ENCODE measurements around the gene SLCO3A1.

DNA sequence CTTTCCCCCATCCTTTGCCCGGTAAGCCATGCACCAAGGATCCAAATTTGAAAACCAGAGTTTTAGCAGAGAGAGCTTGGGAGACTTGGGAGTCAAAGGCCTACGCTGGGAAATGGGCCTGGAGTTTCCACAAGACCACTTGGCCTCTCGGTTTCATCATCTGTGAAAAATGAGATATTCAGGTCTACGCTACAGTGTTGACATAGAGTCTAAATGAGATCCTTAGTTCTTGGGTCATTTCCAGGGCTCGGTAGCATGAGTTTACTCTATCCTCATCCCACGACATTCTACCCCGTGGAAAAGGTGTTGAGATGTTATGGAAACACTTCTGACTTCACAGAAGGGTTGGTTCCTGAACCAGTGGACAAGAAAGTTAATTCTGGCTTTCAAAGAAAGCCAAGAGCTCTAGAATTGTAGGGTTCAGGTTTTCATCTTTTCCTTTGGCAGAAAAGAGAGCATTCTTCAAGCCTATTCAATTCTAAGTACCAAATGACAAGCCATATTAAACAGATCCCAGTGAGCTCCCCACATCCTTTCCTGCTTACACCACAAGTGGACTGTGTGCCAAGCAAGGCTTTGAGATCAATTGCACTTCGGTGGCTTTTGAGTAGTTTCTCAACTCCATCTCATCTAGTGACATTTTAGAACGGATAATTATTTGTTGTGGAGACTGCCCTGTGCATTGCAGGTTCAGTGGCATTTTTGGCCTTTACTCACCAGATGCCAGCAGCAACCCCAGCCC lies 219.7 kb downstream of the SLCO3A1 start:
- TF ChIP-seq CTCF (IDR thresholded peaks at IDR 0.05) (no peak), ZNF423 (CRISPR knock-in tag; IDR thresholded peaks at IDR 0.05) (no peak), IRF2 (CRISPR knock-in tag; IDR thresholded peaks at IDR 0.05; ENCODE audit: borderline replicate concordance, low read depth) (no peak), TP53 (CRISPR knock-in tag; IDR thresholded peaks at IDR 0.05) (no peak)
- TF ChIP-seq, protein P1, sequence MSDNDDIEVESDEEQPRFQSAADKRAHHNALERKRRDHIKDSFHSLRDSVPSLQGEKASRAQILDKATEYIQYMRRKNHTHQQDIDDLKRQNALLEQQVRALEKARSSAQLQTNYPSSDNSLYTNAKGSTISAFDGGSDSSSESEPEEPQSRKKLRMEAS (CRISPR knock-in tag; IDR thresholded peaks at IDR 0.05): no peak
- TF ChIP-seq, protein P2, sequence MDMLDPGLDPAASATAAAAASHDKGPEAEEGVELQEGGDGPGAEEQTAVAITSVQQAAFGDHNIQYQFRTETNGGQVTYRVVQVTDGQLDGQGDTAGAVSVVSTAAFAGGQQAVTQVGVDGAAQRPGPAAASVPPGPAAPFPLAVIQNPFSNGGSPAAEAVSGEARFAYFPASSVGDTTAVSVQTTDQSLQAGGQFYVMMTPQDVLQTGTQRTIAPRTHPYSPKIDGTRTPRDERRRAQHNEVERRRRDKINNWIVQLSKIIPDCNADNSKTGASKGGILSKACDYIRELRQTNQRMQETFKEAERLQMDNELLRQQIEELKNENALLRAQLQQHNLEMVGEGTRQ (CRISPR knock-in tag; IDR thresholded peaks at IDR 0.05): no peak
- TF ChIP-seq, protein P3, sequence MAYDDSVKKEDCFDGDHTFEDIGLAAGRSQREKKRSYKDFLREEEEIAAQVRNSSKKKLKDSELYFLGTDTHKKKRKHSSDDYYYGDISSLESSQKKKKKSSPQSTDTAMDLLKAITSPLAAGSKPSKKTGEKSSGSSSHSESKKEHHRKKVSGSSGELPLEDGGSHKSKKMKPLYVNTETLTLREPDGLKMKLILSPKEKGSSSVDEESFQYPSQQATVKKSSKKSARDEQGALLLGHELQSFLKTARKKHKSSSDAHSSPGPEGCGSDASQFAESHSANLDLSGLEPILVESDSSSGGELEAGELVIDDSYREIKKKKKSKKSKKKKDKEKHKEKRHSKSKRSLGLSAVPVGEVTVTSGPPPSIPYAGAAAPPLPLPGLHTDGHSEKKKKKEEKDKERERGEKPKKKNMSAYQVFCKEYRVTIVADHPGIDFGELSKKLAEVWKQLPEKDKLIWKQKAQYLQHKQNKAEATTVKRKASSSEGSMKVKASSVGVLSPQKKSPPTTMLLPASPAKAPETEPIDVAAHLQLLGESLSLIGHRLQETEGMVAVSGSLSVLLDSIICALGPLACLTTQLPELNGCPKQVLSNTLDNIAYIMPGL (CRISPR knock-in tag; IDR thresholded peaks at IDR 0.05): no peak
